H9 (cell line): ENCODE measurements around the gene TNPO3. TPM values are rescaled to one million over a fixed set of nuclear protein-coding genes. Genes with fewer than 3 reads are reported as not detected.

Source experiments
- DNase-seq: peaks from one replicate; pipeline ENCODE4 v3.0.0-alpha.2; 2017
- H2AFZ ChIP-seq: one replicate; pipeline ENCODE4 v1.6.1; 2013; ENCODE audit warnings: mild to moderate bottlenecking, low read length, control low read depth, moderate library complexity
- H2AK5ac ChIP-seq: 2 replicates; pipeline ENCODE4 v1.6.1; 2013; ENCODE audit warnings: low read length, control low read depth, mixed read lengths; ENCODE audit not compliant: insufficient read length
- H2BK120ac ChIP-seq: one replicate; pipeline ENCODE4 v1.6.1; 2013; ENCODE audit warnings: low read depth, mild to moderate bottlenecking, low read length, control low read depth, inconsistent platforms; ENCODE audit not compliant: poor library complexity, severe bottlenecking
- H2BK12ac ChIP-seq: 2 replicates; pipeline ENCODE4 v1.6.1; 2013; ENCODE audit warnings: low read length, control low read depth, mixed read lengths, low read depth; ENCODE audit not compliant: insufficient read length
- H2BK15ac ChIP-seq: 2 replicates; pipeline ENCODE4 v1.6.1; 2013; ENCODE audit warnings: low read depth, low read length, control low read depth
- H2BK20ac ChIP-seq: one replicate; pipeline ENCODE4 v1.6.1; 2013; ENCODE audit warnings: low read depth, mild to moderate bottlenecking, low read length, control low read depth, inconsistent platforms; ENCODE audit not compliant: poor library complexity, severe bottlenecking
- H2BK5ac ChIP-seq: 2 replicates; pipeline ENCODE4 v1.6.1; 2013; ENCODE audit warnings: low read length, control low read depth, mixed read lengths; ENCODE audit not compliant: insufficient read length
- H3K14ac ChIP-seq: 2 replicates; pipeline ENCODE4 v1.6.1; 2013; ENCODE audit warnings: low read length, control low read depth; ENCODE audit not compliant: insufficient read depth
- H3K18ac ChIP-seq: 2 replicates; pipeline ENCODE4 v1.6.1; 2013; ENCODE audit warnings: low read depth, mild to moderate bottlenecking, mixed read lengths, low read length, control low read depth; ENCODE audit not compliant: insufficient read length
- H3K23ac ChIP-seq: 2 replicates; pipeline ENCODE4 v1.6.1; 2013; ENCODE audit warnings: low read length, control low read depth, mixed read lengths, low read depth; ENCODE audit not compliant: insufficient read length
- H3K23me2 ChIP-seq: 2 replicates; pipeline ENCODE4 v1.6.1; 2013; ENCODE audit warnings: low read depth, mild to moderate bottlenecking, mixed read lengths, low read length, control low read depth; ENCODE audit not compliant: insufficient read length, poor library complexity, severe bottlenecking
- H3K27ac ChIP-seq: 2 replicates; pipeline ENCODE4 v1.5.1; 2013; ENCODE audit warnings: low read length, control low read depth, mixed read lengths, low read depth; ENCODE audit not compliant: insufficient read length
- H3K27me3 ChIP-seq: 2 replicates; pipeline ENCODE4 v1.6.1; 2013; ENCODE audit warnings: low read length, control low read depth, inconsistent platforms; ENCODE audit not compliant: insufficient read depth
- H3K4ac ChIP-seq: 2 replicates; pipeline ENCODE4 v1.6.1; 2013; ENCODE audit warnings: low read depth, mild to moderate bottlenecking, control low read depth, inconsistent platforms, low read length, moderate library complexity
- H3K4me1 ChIP-seq: 2 replicates; pipeline ENCODE4 v1.6.1; 2013; ENCODE audit warnings: low read length, control low read depth, inconsistent platforms; ENCODE audit not compliant: insufficient read depth
- H3K4me2 ChIP-seq: 2 replicates; pipeline ENCODE4 v1.6.1; 2013; ENCODE audit warnings: low read length, control low read depth, mixed read lengths; ENCODE audit not compliant: insufficient read length, insufficient read depth
- H3K56ac ChIP-seq: 2 replicates; pipeline ENCODE4 v1.6.1; 2013; ENCODE audit warnings: low read depth, mild to moderate bottlenecking, mixed read lengths, low read length, control low read depth; ENCODE audit not compliant: insufficient read length
- H3K79me1 ChIP-seq: 2 replicates; pipeline ENCODE4 v1.6.1; 2013; ENCODE audit warnings: low read depth, mild to moderate bottlenecking, moderate library complexity, low read length, control low read depth, inconsistent platforms; ENCODE audit not compliant: insufficient read depth, poor library complexity, severe bottlenecking
- H3K79me2 ChIP-seq: 2 replicates; pipeline ENCODE4 v1.6.1; 2013; ENCODE audit warnings: low read length, control low read depth, inconsistent platforms; ENCODE audit not compliant: insufficient read depth
- H3K9ac ChIP-seq: 2 replicates; pipeline ENCODE4 v1.6.1; 2013; ENCODE audit warnings: low read length, control low read depth, mixed read lengths; ENCODE audit not compliant: insufficient read length; ENCODE audit errors: extremely low read depth
- H3K9me3 ChIP-seq: one replicate; pipeline ENCODE4 v1.6.1; 2013; ENCODE audit warnings: low read depth, low read length, inconsistent platforms; ENCODE audit not compliant: control insufficient read depth
- H3T11ph ChIP-seq: one replicate; pipeline ENCODE4 v1.6.1; 2013; ENCODE audit warnings: mild to moderate bottlenecking, low read length, control low read depth, inconsistent platforms
- H4K20me1 ChIP-seq: one replicate; pipeline ENCODE4 v1.6.1; 2013; ENCODE audit not compliant: control insufficient read depth, insufficient read length, insufficient read depth
- H4K5ac ChIP-seq: 2 replicates; pipeline ENCODE4 v1.6.1; 2013; ENCODE audit warnings: low read depth, mild to moderate bottlenecking, mixed read lengths, low read length, control low read depth; ENCODE audit not compliant: insufficient read length
- H4K8ac ChIP-seq: replicated peaks from 2 replicates; pipeline ENCODE4 v1.6.1; 2013; ENCODE audit warnings: low read length, control low read depth, mixed read lengths, low read depth; ENCODE audit not compliant: insufficient read length
- H4K91ac ChIP-seq: 2 replicates; pipeline ENCODE4 v1.6.1; 2013; ENCODE audit warnings: low read depth, mild to moderate bottlenecking, moderate library complexity, mixed read lengths, low read length, control low read depth; ENCODE audit not compliant: insufficient read length
- H3K27ac Mint-ChIP-seq, 3 experiments: 2 replicates in 2 of 3; 3 replicates in 1 of 3; pipeline ENCODE4 v1.8.0; 2020 to 2021; ENCODE audit warnings: mixed read lengths in 3 of 3, mild to moderate bottlenecking in 1 of 3, moderate library complexity in 1 of 3
- H3K27me3 Mint-ChIP-seq: 2 replicates; pipeline ENCODE4 v1.8.0; 2021; ENCODE audit warnings: low read depth, mild to moderate bottlenecking, moderate library complexity, mixed read lengths
- H3K36me3 Mint-ChIP-seq, 3 experiments: 2 replicates in 2 of 3; 3 replicates in 1 of 3; pipeline ENCODE4 v1.8.0; 2020 to 2021; ENCODE audit warnings: low read depth in 3 of 3, mixed read lengths in 3 of 3; ENCODE audit not compliant: insufficient read depth in 1 of 3
- H3K4me1 Mint-ChIP-seq, 2 experiments: 2 replicates each; pipeline ENCODE4 v1.8.0; 2020; ENCODE audit warnings: mixed read lengths in 2 of 2
- H3K4me3 Mint-ChIP-seq, 2 experiments: 2 replicates in 1 of 2; 3 replicates in 1 of 2; pipeline ENCODE4 v1.8.0; 2020 to 2021; ENCODE audit warnings: mild to moderate bottlenecking in 2 of 2, mixed read lengths in 2 of 2, moderate library complexity in 1 of 2
- H3K9me3 Mint-ChIP-seq, 2 experiments: 2 replicates in 1 of 2; 3 replicates in 1 of 2; pipeline ENCODE4 v1.8.0; 2020; ENCODE audit warnings: mild to moderate bottlenecking in 2 of 2, mixed read lengths in 2 of 2, moderate library complexity in 1 of 2
- CTCF ChIP-seq: fragments of 200-600 bp; sonication (generic); conservative IDR thresholded peaks from 3 replicates; pipeline ENCODE4 v1.8.0; 2021; ENCODE audit warnings: antibody characterized with exemption, mild to moderate bottlenecking
- WGBS: extraction: QIAGEN DNeasy Blood & Tissue Kit; methylation state at CpG from one replicate; pipeline ENCODE4 v1.1.7; 2013; ENCODE audit warnings: missing lambda C conversion rate, low lambda C conversion rate, mixed read lengths; ENCODE audit not compliant: insufficient read length; ENCODE audit errors: extremely low coverage; 5-methylcytosine and 5-hydroxymethylcytosine counted together
- total RNA-seq: library from RNA; stranded (reverse); gene quantifications from 2 replicates; pipeline ENCODE4 v1.2.1, GENCODE V29; 2021

TNPO3 gene
- total RNA-seq, 1 experiment from 2014 or later, result 90.1 TPM

- H4K20me1 ChIP-seq, result no peaks in the 10 kb centered on the region
- Mint-ChIP-seq H3K4me1 (no peaks in the 10 kb centered on the region), H3K9me3 (no peaks in the 10 kb centered on the region), H3K4me3 (no peak overlapping the region), H3K36me3 (peaks cover 16 to 58% (median 50%) of the 10 kb centered on the region in 3 experiments; a peak in 6 of 7 replicates), H3K27me3 (no peaks in the 10 kb centered on the region), H3K27ac (no peak overlapping the region)
- H2BK20ac ChIP-seq, result no peak overlapping the region
- no peak overlapping the region for H3T11ph ChIP-seq
- H3K4me2 ChIP-seq, result no peak overlapping the region
- no peak overlapping the region for H4K8ac ChIP-seq
- H3K18ac ChIP-seq, result no peak overlapping the region
- no peak overlapping the region for H2AK5ac ChIP-seq
- H4K5ac ChIP-seq, result no peak overlapping the region
- no peak overlapping the region for H3K56ac ChIP-seq
- no peak overlapping the region for H2BK15ac ChIP-seq
- H2AFZ ChIP-seq, result no peak overlapping the region
- no peak overlapping the region for H3K23ac ChIP-seq
- H3K27me3 ChIP-seq, result no peaks in the 10 kb centered on the region
- peaks cover 3% of the 10 kb centered on the region for H3K79me1 ChIP-seq
- H3K27ac ChIP-seq, result no peak overlapping the region
- no peak overlapping the region for H3K14ac ChIP-seq
- H4K91ac ChIP-seq, result no peak overlapping the region
- no peaks in the 10 kb centered on the region for H3K4me1 ChIP-seq
- H3K79me2 ChIP-seq, result 0 out of 2 replicates have a peak, but pooled peaks cover 2% of the 10 kb centered on the region
- no peak overlapping the region for H2BK12ac ChIP-seq
- H3K9ac ChIP-seq, result no peak overlapping the region
- no peak overlapping the region for H2BK5ac ChIP-seq
- no peak for DNase-seq
- no peak overlapping the region for H3K4ac ChIP-seq
- TF ChIP-seq CTCF, result no peak
- H2BK120ac ChIP-seq, result no peak overlapping the region
- no peaks in the 10 kb centered on the region for H3K23me2 ChIP-seq
- H3K9me3 ChIP-seq, result no peaks in the 10 kb centered on the region
- WGBS, result no CpG with 5 or more reads among the region's 4 CpGs
Observed at GRCh38 chr7:129013048-129013724, 41.7 kb downstream of the TNPO3 start.
